GM13976 (cell line): ENCODE measurements around the gene PNKD.

Experiments used
- DNase-seq: peaks from one replicate; pipeline ENCODE4 v3.0.0; 2012; ENCODE audit warnings: low spot score
- CTCF ChIP-seq: IDR thresholded peaks from 2 replicates; pipeline ENCODE4 v1.5.1; 2012; ENCODE audit warnings: borderline replicate concordance, mild to moderate bottlenecking; ENCODE audit not compliant: insufficient read depth; ENCODE audit errors: extremely low read depth, missing control alignments, control extremely low read depth
- in situ Hi-C: fragments of 300-500 bp; cut with MboI; formaldehyde crosslinking; loops from one replicate; pipeline ENCODE4 v1.12.0; 2022; ENCODE audit warnings: low sequenced_read_pairs, mixed read lengths, inconsistent platforms; ENCODE audit not compliant: unreplicated experiment

Gene PNKD

GRCh38 chr2:218276986-218277755 is 6.9 kb downstream of the PNKD start:
- no peak for TF ChIP-seq CTCF
- in situ Hi-C loops: no loop called here
- no peak for DNase-seq

DNA sequence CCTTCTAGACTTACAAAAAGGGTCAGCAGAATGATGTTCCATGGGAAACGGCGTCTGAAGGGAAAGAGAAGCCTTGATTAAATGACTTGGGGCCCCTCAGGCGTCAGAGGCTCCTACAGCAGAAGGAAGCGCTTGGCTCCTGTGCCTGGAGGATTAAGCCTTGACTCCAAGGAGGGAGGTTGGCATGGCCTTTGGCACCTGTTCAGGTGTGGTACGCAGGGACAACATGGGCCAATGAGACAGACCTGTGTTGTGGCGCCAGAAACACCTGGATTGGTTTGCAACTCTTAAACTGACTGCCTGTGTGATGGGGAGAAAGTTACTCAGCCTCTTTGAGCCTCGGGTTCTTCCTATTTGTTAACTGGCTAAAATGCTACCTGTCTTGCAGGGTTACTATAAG is 7.6 kb downstream of the PNKD start:
- TF ChIP-seq CTCF: no peak

DNA sequence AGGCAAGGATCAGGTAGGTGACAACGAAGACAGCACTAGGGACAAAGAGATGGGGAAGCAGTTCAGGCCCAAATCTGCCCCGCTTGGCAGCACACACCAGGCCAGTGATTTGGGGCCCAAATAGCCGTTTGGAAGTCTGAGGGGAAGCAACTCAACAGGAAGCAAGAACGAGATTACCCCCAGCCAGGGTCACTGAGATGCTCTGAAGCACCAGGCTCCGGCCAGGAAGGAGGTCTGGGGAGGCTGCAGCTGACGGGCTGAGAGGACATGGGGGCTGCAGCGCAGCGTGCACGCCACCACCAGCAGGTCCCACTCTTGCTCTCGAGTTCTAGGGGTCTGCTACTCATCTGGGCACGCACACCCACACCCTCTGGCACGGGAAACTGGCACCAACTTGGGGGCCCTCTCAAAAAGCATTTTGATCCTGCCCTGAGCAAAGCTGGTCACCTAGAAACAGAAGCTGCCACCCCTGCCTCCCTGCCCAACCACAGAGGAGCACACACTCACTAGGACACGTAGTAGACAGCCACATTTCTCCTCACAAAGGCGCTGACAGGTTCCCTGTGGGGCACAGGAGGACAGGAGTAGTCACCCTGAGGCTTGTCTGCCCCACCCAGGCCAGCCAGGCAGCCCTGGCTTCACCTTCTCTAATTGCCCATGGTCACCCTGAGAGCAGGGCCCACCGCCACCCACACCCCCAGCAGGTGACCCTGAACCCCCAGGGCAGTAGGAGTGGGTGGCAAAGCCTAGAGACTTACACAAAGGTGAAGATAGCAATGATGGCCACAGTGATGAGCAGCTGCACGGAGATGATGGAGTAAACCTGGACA is 8.4 kb downstream of the PNKD start:
- no peak for TF ChIP-seq CTCF
- DNase-seq: no peak
- in situ Hi-C loops: no loop called here

More for the DNA sequence above, 7.6 kb downstream of the PNKD start:
- DNase-seq: no peak
- in situ Hi-C loops: no loop called here

DNA sequence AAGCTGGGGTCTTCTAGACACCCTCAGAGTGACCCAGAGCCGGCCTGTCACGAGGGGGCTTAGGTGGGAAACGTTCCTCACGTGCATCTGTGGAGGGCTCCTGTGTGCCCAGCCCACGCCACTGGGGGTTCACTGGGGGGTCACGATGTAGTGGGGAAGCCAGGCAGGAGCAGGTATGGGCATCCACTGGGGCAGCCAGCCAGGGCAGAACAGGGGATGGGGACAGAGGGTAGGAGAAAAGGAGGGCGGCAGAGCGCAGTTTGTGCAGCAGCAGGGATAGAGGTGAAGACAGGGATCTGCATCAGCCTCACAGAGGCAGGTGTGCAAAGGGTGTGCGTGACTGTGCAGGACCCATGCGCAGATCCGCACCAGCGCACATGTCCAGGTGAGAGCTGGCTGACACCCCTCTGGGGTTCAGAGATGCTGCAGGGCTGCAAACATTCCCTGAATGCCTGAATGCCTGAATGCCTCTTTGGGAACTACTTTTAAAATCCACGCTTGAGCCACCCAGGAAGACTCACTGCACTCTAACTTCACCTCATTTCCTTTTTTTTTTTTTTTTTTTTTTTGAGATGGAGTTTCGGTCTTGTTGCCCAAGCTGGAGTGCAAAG is 10.0 kb downstream of the PNKD start:
- TF ChIP-seq CTCF: no peak
- in situ Hi-C loops: no loop called here
- DNase-seq: no peak

- no peak for TF ChIP-seq CTCF
- in situ Hi-C loops: no loop called here
- no peak for DNase-seq
These were observed 11.1 kb downstream of the PNKD start for GRCh38 chr2:218281449-218281848.

DNA sequence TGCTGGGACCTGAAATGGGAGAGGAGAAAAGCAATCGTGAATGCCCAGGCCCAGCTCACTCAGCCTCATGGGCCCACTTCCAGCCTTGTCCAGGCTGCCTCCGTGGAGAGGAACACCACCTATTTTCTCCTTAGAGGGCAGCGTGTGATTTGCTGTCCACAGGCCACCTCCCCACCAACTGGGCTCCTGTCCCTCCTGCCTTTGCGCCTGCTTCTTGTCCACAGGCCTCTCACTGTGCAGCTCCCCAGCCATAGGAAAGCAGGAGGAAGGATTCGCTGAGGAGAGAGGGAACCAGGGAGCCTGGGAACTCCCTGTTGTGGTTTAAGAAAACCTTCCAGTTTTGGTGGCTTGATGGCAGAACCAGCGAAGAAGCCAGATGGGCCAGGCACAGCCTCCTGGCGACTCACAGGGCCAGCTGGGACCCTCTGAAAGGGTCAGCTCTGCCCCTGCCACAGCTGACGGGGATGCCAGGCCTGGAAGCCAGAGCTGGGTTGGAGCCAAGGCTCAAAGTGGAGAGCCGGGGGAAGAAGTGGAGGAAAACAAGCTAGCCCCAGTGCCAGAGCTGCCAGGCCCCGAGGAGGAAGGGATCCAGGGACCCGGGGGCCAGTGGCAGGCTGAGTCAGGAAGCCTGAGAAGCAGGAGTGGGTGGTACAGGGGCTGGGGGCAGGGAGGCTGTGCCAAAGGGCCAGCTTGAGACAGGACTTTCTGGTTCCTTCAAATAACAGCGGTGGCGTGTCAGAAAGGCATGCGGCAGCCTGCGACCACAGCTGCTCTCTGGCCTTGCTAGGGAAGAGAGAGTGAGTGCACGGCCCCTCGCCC is 12.1 kb downstream of the PNKD start:
- DNase-seq: no peak
- TF ChIP-seq CTCF: no peak
- in situ Hi-C loops: no loop called here
